SK-N-SH (cell line): ENCODE data around the gene PCDHGA9. TPM values are rescaled to one million over a fixed set of nuclear protein-coding genes. Genes with fewer than 3 reads are reported as not detected.

Source experiments
- CTCF ChIA-PET: fragments of 300-600, 350-600 bp; formaldehyde crosslinking; extraction: SDS; loops from one replicate; lab custom pipeline; 2021; lab: Yijun Ruan, JAX
- POLR2A ChIA-PET: fragments of 350-600 bp; sonication (Branson Sonifier 250); formaldehyde crosslinking; extraction: SDS; loops from one replicate; lab custom pipeline; 2020; ENCODE audit warnings: antibody characterized with exemption, inconsistent platforms; lab: Yijun Ruan, JAX
- DNase-seq: peaks from one replicate; pipeline ENCODE4 v3.0.0; 2012
- H2AFZ ChIP-seq: fragments of 200-600 bp; sonication (generic); 2 replicates; pipeline ENCODE4 v1.8.1; 2016; ENCODE audit warnings: antibody characterized with exemption, mild to moderate bottlenecking, low read depth
- H3F3A ChIP-seq: fragments of 200-600 bp; sonication (generic); replicated peaks from 2 replicates; pipeline ENCODE3; 2016; ENCODE audit warnings: antibody characterized with exemption, mild to moderate bottlenecking; ENCODE audit not compliant: insufficient read depth
- H3K27ac ChIP-seq, 2 experiments: fragments of 200-500 bp in 1 of 2; fragments of 200-600 bp in 1 of 2; sonication (Bioruptor generic) in 1 of 2; sonication (generic), shearing (Covaris generic) in 1 of 2; 2 replicates each; pipeline versions ENCODE4 v1.5.1 to v1.6.1; 2014 to 2016; ENCODE audit warnings: low read depth in 2 of 2, inconsistent platforms in 1 of 2, low read length in 1 of 2, mild to moderate bottlenecking in 1 of 2, mixed read lengths in 1 of 2
- H3K27me3 ChIP-seq: fragments of 200-600 bp; sonication (generic), shearing (Covaris generic); 2 replicates; pipeline ENCODE4 v1.6.1; 2016; ENCODE audit warnings: mixed run types; ENCODE audit not compliant: insufficient read depth
- H3K36me3 ChIP-seq, 2 experiments: fragments of 200-500 bp in 1 of 2; fragments of 200-600 bp in 1 of 2; sonication (Bioruptor generic) in 1 of 2; sonication (generic) in 1 of 2; replicated peaks in 1 of 2; 2 replicates each; pipeline versions ENCODE3 to v1.5.1; 2014 to 2016; ENCODE audit warnings: low read length in 1 of 2, mild to moderate bottlenecking in 1 of 2; ENCODE audit not compliant: insufficient read depth in 2 of 2, control insufficient read depth in 1 of 2
- H3K4me1 ChIP-seq, 2 experiments: fragments of 200-500 bp in 1 of 2; fragments of 200-600 bp in 1 of 2; sonication (Bioruptor generic) in 1 of 2; sonication (generic), shearing (Covaris generic) in 1 of 2; 2 replicates each; pipeline versions ENCODE4 v1.5.1 to v1.6.1; 2014 to 2016; ENCODE audit warnings: low read depth in 1 of 2, low read length in 1 of 2, mixed run types in 1 of 2; ENCODE audit not compliant: insufficient read depth in 2 of 2, control insufficient read depth in 1 of 2
- H3K4me2 ChIP-seq: fragments of 200-600 bp; sonication (generic), shearing (Covaris generic); 2 replicates; pipeline ENCODE4 v1.6.1; 2017; ENCODE audit warnings: mixed run types
- H3K4me3 ChIP-seq, 2 experiments: fragments of 200-500 bp in 1 of 2; fragments of 200-600 bp in 1 of 2; sonication (Bioruptor generic) in 1 of 2; sonication (generic), shearing (Covaris generic) in 1 of 2; 2 replicates each; pipeline versions ENCODE4 v1.5.1 to v1.8.1; 2014 to 2016; ENCODE audit warnings: low read depth in 2 of 2, inconsistent platforms in 1 of 2, low read length in 1 of 2, mild to moderate bottlenecking in 1 of 2, mixed read lengths in 1 of 2, moderate library complexity in 1 of 2
- H3K79me2 ChIP-seq: fragments of 200-600 bp; sonication (generic); 2 replicates; pipeline ENCODE4 v1.8.1; 2017; ENCODE audit warnings: mild to moderate bottlenecking; ENCODE audit not compliant: insufficient read depth
- H3K9ac ChIP-seq: fragments of 200-600 bp; sonication (generic); 2 replicates; pipeline ENCODE4 v1.6.1; 2017; ENCODE audit warnings: mixed run types
- H3K9me2 ChIP-seq: fragments of 200-600 bp; sonication (generic); 2 replicates; pipeline ENCODE4 v1.6.1; 2017; ENCODE audit warnings: mixed run types
- H3K9me3 ChIP-seq: fragments of 200-600 bp; sonication (generic); 2 replicates; pipeline ENCODE4 v1.6.1; 2017; ENCODE audit warnings: mixed run types, mild to moderate bottlenecking, moderate library complexity
- H4K20me1 ChIP-seq: fragments of 200-600 bp; sonication (generic); 2 replicates; pipeline ENCODE4 v1.6.1; 2017; ENCODE audit warnings: mild to moderate bottlenecking, mixed run types; ENCODE audit not compliant: insufficient read depth
- CTCF ChIP-seq: fragments of 200-600 bp; sonication (generic); IDR thresholded peaks from 2 replicates; pipeline ENCODE4 v1.6.1; 2017; ENCODE audit warnings: antibody characterized with exemption, mild to moderate bottlenecking, moderate library complexity
- EZH2phosphoT487 ChIP-seq: fragments of 200-600 bp; sonication (generic); IDR thresholded peaks from 2 replicates; pipeline ENCODE4 v1.6.1; 2017; ENCODE audit warnings: low read depth, mixed run types, mild to moderate bottlenecking, antibody characterized with exemption, moderate library complexity, borderline replicate concordance
- FOXM1 ChIP-seq: IDR thresholded peaks from 2 replicates; pipeline ENCODE4 v1.4.0; 2012; ENCODE audit warnings: low read depth, mild to moderate bottlenecking
- GABPA ChIP-seq: IDR thresholded peaks from 2 replicates; pipeline ENCODE4 v1.4.0; 2012; ENCODE audit warnings: low read depth, mild to moderate bottlenecking
- GATA2 ChIP-seq: sonication (generic); formaldehyde crosslinking; IDR thresholded peaks from 2 replicates; pipeline ENCODE4 v1.5.0; 2020; ENCODE audit warnings: mild to moderate bottlenecking, missing genetic modification reagents
- IRF3 ChIP-seq: fragments of 150-350 bp; IDR thresholded peaks from 2 replicates; pipeline ENCODE4 v1.6.1; 2016; ENCODE audit warnings: mild to moderate bottlenecking, low read depth, low read length
- MEF2A ChIP-seq: IDR thresholded peaks from 2 replicates; pipeline ENCODE4 v1.4.0; 2012; ENCODE audit warnings: low read depth, borderline replicate concordance
- RAD21 ChIP-seq: IDR thresholded peaks from 2 replicates; pipeline ENCODE4 v1.6.1; 2012; ENCODE audit warnings: mild to moderate bottlenecking, low read length
- RCOR1 ChIP-seq: fragments of 150-350 bp; IDR thresholded peaks from 2 replicates; pipeline ENCODE4 v1.6.1; 2017; ENCODE audit warnings: antibody characterized with exemption, low read length
- RFX5 ChIP-seq: IDR thresholded peaks from 2 replicates; pipeline ENCODE4 v1.6.1; 2012; ENCODE audit warnings: mild to moderate bottlenecking, improper control_type of control experiment, low read length
- RXRA ChIP-seq: IDR thresholded peaks from 2 replicates; pipeline ENCODE4 v1.4.0; 2012; ENCODE audit warnings: low read depth, mild to moderate bottlenecking, borderline replicate concordance
- TEAD4 ChIP-seq: IDR thresholded peaks from 2 replicates; pipeline ENCODE4 v1.4.0; 2012; ENCODE audit warnings: mild to moderate bottlenecking, borderline replicate concordance; ENCODE audit not compliant: insufficient read depth
- WGBS: methylation state at CpG from one replicate; pipeline ENCODE4 v1.1.6; 2017; ENCODE audit warnings: low lambda C conversion rate; 5-methylcytosine and 5-hydroxymethylcytosine counted together
- polyA plus RNA-seq, 3 experiments: library from polyadenylated mRNA; depleted of rRNA; stranded (reverse); fragments of >200 nt; gene quantifications; 2 replicates each; pipeline ENCODE4 v1.2.3, GENCODE V29; 2012
- TF ChIP-seq, protein P1 (sequence below): fragments of 150-350 bp; IDR thresholded peaks from 2 replicates; pipeline ENCODE4 v1.6.1; 2017; ENCODE audit warnings: antibody characterized with exemption, low read length, low read depth, borderline replicate concordance

PCDHGA9 gene
- polyA plus RNA-seq, 1 of the 3 experiments (the other 2 are of a cell fraction): 0.16 TPM

DNA sequence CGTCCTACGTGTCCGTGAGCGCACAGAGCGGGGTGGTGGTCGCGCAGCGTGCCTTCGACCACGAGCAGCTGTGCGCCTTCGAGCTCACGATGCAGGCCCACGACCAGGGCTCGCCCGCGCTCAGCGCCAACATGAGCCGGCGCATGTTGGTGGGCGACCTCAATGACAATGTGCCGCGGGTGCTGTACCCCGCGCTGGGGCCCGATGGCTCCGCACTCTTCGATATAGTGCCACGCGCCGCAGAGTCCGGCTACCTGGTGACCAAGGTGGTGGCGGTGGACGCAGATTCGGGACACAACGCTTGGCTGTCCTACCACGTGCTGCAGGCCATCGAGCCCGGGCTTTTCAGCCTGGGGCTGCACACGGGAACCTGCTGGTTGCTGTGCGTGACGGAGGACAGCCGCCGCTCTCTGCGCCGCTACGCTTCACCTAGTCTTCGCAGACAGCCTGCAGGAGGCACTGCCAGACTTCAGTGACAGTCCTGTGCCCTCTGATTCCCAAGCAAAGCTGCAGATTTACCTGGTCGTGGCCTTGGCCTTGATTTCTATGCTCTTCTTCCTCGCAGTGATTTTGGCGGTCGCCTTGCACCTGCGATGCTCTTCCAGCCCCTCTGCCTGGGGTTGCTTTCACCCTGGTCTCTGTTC is 25.3 kb downstream of the PCDHGA9 start:
- Histone ChIP-seq H3F3A (peaks cover 8% of the 10 kb centered on the region), H3K9ac (no peak overlapping the region), H3K36me3 (peaks cover 3 to 59% of the 10 kb centered on the region in 2 experiments), H3K79me2 (peaks cover 11% of the 10 kb centered on the region), H3K4me1 (no peaks in the 10 kb centered on the region), H2AFZ (no peak overlapping the region), H4K20me1 (no peaks in the 10 kb centered on the region), H3K9me2 (no peaks in the 10 kb centered on the region), H3K9me3 (peaks cover 16% of the 10 kb centered on the region), H3K27ac (no peak overlapping the region), H3K27me3 (no peaks in the 10 kb centered on the region), H3K4me3 (no peak overlapping the region; a peak in 1 of 4 replicates), H3K4me2 (no peak overlapping the region)
- TF ChIP-seq CTCF (no peak), EZH2phosphoT487 (no peak), MEF2A (no peak), RFX5 (no peak), RAD21 (no peak), FOXM1 (no peak)
- TF ChIP-seq, protein P1, sequence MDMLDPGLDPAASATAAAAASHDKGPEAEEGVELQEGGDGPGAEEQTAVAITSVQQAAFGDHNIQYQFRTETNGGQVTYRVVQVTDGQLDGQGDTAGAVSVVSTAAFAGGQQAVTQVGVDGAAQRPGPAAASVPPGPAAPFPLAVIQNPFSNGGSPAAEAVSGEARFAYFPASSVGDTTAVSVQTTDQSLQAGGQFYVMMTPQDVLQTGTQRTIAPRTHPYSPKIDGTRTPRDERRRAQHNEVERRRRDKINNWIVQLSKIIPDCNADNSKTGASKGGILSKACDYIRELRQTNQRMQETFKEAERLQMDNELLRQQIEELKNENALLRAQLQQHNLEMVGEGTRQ: no peak
- 93% methylated on average over 26 of the region's 53 CpGs for WGBS
- ChIA-PET POLR2A (no interaction called here), CTCF (interaction anchor here (0.6 to 2.5 kb wide), 4 partner anchors 52 to 1642 kb away, joined by 3 to 8 read pairs (median 4); no protein-coding TSS in a partner anchor)
- no peak for DNase-seq

GRCh38 chr5:141430332-141431113 is 27.9 kb downstream of the PCDHGA9 start, which contains the start of gene PCDHGA12:
Gene PCDHGA12 (plus strand): TSS chr5:141430507. CDS start chr5:141430760, 253 bp downstream.
- H3K27ac ChIP-seq: no peak within 1 kb of the TSS
- no peaks in the 10 kb centered on the region for H4K20me1 ChIP-seq
- H3F3A ChIP-seq: peaks cover 8% of the 10 kb centered on the region
- no peak within 1 kb of the TSS for H3K9ac ChIP-seq
- H3K4me3 ChIP-seq: peak within 1 kb of the TSS in 1 of 2 experiments; percentile 15; a peak in 1 of 4 replicates
- no peaks in the 10 kb centered on the region for H3K27me3 ChIP-seq
- H3K4me2 ChIP-seq: no peak within 1 kb of the TSS
- peaks cover 9% of the 10 kb centered on the region; the same call in 1 of the 2 replicates for H3K79me2 ChIP-seq
- H3K36me3 ChIP-seq: peaks cover 3 to 38% of the 10 kb centered on the region in 2 experiments
- TF ChIP-seq MEF2A (no peak), GATA2 (CRISPR knock-in tag) (no peak), RXRA (no peak), GABPA (no peak), RCOR1 (no peak), EZH2phosphoT487 (no peak), TEAD4 (no peak), IRF3 (no peak), FOXM1 (no peak)
- TF ChIP-seq, protein P1: no peak
- H3K9me2 ChIP-seq: no peaks in the 10 kb centered on the region
- ChIA-PET CTCF (interaction anchor here (1.1 to 2.5 kb wide), 4 partner anchors 13 to 133 kb away, joined by 3 to 8 read pairs (median 6); partner anchors contain the start of gene PCDHGB7), POLR2A (no interaction called here)
- no peak within 1 kb of the TSS for H2AFZ ChIP-seq
- H3K4me1 ChIP-seq: no peaks in the 10 kb centered on the region
- no peak for DNase-seq
- H3K9me3 ChIP-seq: 0 out of 2 replicates have a peak, but pooled peaks cover 5% of the 10 kb centered on the region
- 87% methylated on average over 33 of the region's 33 CpGs for WGBS
